Body of pancreas (tissue), 4 donors: ENCODE measurements around the gene TMPRSS13. TPM values are rescaled to one million over a fixed set of nuclear protein-coding genes. Genes with fewer than 3 reads are reported as not detected.

Source experiments
- ATAC-seq: fragments of 150-250 bp; one replicate; pipeline ENCODE4 v1.9.1; 2016
- DNase-seq, 4 donors: peaks; one replicate each; pipeline ENCODE4 v3.0.0-alpha.2; 2019
- H3K27ac ChIP-seq, 4 donors: fragments of 200-600 bp; sonication (generic); 1 replicate in 3 of 4; 2 replicates in 1 of 4; pipeline versions ENCODE4 v1.5.1 to v1.6.1; 2016 to 2019; ENCODE audit warnings: mild to moderate bottlenecking in 1 of 4, mixed read lengths in 1 of 4, moderate library complexity in 1 of 4
- H3K27me3 ChIP-seq, 2 donors: fragments of 200-600 bp; sonication (generic); one replicate each; pipeline ENCODE4 v1.6.0; 2016; ENCODE audit warnings: mild to moderate bottlenecking in 1 of 2
- H3K36me3 ChIP-seq, 2 donors: fragments of 200-600 bp; sonication (generic); replicated peaks in 1 of 2; 2 replicates each; pipeline ENCODE4 v1.5.1; 2016; ENCODE audit warnings: low read depth in 2 of 2; ENCODE audit not compliant: insufficient read depth in 1 of 2
- H3K4me1 ChIP-seq: fragments of 200-600 bp; sonication (generic); one replicate; pipeline ENCODE4 v1.6.0; 2016
- H3K4me3 ChIP-seq, 2 donors: fragments of 200-600 bp; sonication (generic); 1 replicate in 1 of 2; 2 replicates in 1 of 2; pipeline ENCODE4 v1.5.1; 2016 to 2019
- H3K9me3 ChIP-seq, 3 donors: fragments of 200-600 bp; sonication (generic); 1 replicate in 2 of 3; 2 replicates in 1 of 3; pipeline ENCODE4 v1.5.1; 2016
- CTCF ChIP-seq, 7 experiments: fragments of 450-650 bp in 4 of 7; fragments of 200-600 bp in 3 of 7; sonication (generic) in 3 of 7; IDR thresholded peaks; one replicate each; pipeline ENCODE4 v1.5.1; 2016 to 2019; ENCODE audit warnings: antibody characterized with exemption in 7 of 7
- POLR2A ChIP-seq, 3 donors: fragments of 450-650 bp; IDR thresholded peaks; one replicate each; pipeline ENCODE4 v1.6.1; 2016; ENCODE audit warnings: antibody characterized with exemption in 3 of 3, mild to moderate bottlenecking in 2 of 3
- WGBS, 2 donors: methylation state at CpG; one replicate each; pipeline ENCODE4 v1.1.5; 2017; 5-methylcytosine and 5-hydroxymethylcytosine counted together
- intact Hi-C: fragments of 100-400 bp; cut with DNase I; formaldehyde crosslinking; loops from one replicate; pipeline ENCODE4 v1.15.1; 2023
- total RNA-seq, 2 donors: library from RNA; depleted of rRNA; stranded (reverse); fragments of >200 nt; gene quantifications; one replicate each; pipeline ENCODE4 v1.1.0, GENCODE V29; 2016

TMPRSS13 gene
- total RNA-seq, 2 donors from 2014 or later, result 1.6 to 4.9 TPM

GRCh38 chr11:117879516-117880480 lies 49.4 kb downstream of the TMPRSS13 start:
- WGBS, 2 donors, result 60 to 64% methylated on average over 9 to 11 of the region's 11 CpGs
- DNase-seq (no peak), ATAC-seq (no peak)
- H3K9me3 ChIP-seq, result no peaks in the 10 kb centered on the region
- H3K4me1 ChIP-seq, result peaks cover 17% of the 10 kb centered on the region
- H3K27ac ChIP-seq, result no peak overlapping the region
- no peak overlapping the region for H3K4me3 ChIP-seq
- H3K36me3 ChIP-seq, result no peaks in the 10 kb centered on the region
- peaks cover 0 to 7% of the 10 kb centered on the region in 2 donors for H3K27me3 ChIP-seq
- TF ChIP-seq CTCF (IDR thresholded peaks at IDR 0.05) (no peak), POLR2A (IDR thresholded peaks at IDR 0.05) (no peak)
- intact Hi-C loops, result no loop called here

GRCh38 chr11:117878939-117879475 lies 50.2 kb downstream of the TMPRSS13 start:
- no peak for DNase-seq
- 77 to 78% methylated on average over 3 of the region's 3 CpGs for WGBS, 2 donors
- Histone ChIP-seq H3K27ac (no peak overlapping the region), H3K27me3 (peaks cover 0 to 7% of the 10 kb centered on the region in 2 donors), H3K4me3 (no peak overlapping the region), H3K4me1 (peaks cover 17% of the 10 kb centered on the region), H3K9me3 (no peaks in the 10 kb centered on the region), H3K36me3 (no peaks in the 10 kb centered on the region)
- ATAC-seq, result no peak
- no peak for TF ChIP-seq CTCF (IDR thresholded peaks at IDR 0.05)
- TF ChIP-seq POLR2A (IDR thresholded peaks at IDR 0.05), result no peak
- intact Hi-C loops, result no loop called here

- intact Hi-C loops, result no loop called here
- Histone ChIP-seq H3K36me3 (no peaks in the 10 kb centered on the region), H3K4me1 (peaks cover 17% of the 10 kb centered on the region), H3K27me3 (peaks cover 0 to 7% of the 10 kb centered on the region in 2 donors), H3K4me3 (no peak overlapping the region), H3K9me3 (no peaks in the 10 kb centered on the region), H3K27ac (no peak overlapping the region)
- no peak for TF ChIP-seq CTCF (IDR thresholded peaks at IDR 0.05)
- TF ChIP-seq POLR2A (IDR thresholded peaks at IDR 0.05), result no peak
- no peak for ATAC-seq
- DNase-seq, result no peak
- WGBS, 2 donors, result 76 to 88% methylated on average over 6 of the region's 6 CpGs
Observed at GRCh38 chr11:117878314-117878938, 50.8 kb downstream of the TMPRSS13 start.

- Histone ChIP-seq H3K27ac (peak overlapping the region in 1 of 4 donors; percentile 15), H3K27me3 (peaks cover 0 to 7% of the 10 kb centered on the region in 2 donors), H3K4me3 (no peak overlapping the region), H3K9me3 (no peaks in the 10 kb centered on the region), H3K36me3 (no peaks in the 10 kb centered on the region), H3K4me1 (peaks cover 17% of the 10 kb centered on the region)
- TF ChIP-seq CTCF (IDR thresholded peaks at IDR 0.05), result no peak
- ATAC-seq (peak; percentile 8), DNase-seq (no peak)
- intact Hi-C loops, result no loop called here
- WGBS, 2 donors, result 47 to 48% methylated on average over 12 of the region's 12 CpGs
Observed at GRCh38 chr11:117877120-117877784, 52.0 kb downstream of the TMPRSS13 start.
